ENCODE data around the gene TTBK2.
"Not testable (repeated sequence)": the region's sequence is repeated elsewhere in the genome, so short reads cannot be mapped to it uniquely, and the experiment has no call there.

TTBK2 gene

DNA sequence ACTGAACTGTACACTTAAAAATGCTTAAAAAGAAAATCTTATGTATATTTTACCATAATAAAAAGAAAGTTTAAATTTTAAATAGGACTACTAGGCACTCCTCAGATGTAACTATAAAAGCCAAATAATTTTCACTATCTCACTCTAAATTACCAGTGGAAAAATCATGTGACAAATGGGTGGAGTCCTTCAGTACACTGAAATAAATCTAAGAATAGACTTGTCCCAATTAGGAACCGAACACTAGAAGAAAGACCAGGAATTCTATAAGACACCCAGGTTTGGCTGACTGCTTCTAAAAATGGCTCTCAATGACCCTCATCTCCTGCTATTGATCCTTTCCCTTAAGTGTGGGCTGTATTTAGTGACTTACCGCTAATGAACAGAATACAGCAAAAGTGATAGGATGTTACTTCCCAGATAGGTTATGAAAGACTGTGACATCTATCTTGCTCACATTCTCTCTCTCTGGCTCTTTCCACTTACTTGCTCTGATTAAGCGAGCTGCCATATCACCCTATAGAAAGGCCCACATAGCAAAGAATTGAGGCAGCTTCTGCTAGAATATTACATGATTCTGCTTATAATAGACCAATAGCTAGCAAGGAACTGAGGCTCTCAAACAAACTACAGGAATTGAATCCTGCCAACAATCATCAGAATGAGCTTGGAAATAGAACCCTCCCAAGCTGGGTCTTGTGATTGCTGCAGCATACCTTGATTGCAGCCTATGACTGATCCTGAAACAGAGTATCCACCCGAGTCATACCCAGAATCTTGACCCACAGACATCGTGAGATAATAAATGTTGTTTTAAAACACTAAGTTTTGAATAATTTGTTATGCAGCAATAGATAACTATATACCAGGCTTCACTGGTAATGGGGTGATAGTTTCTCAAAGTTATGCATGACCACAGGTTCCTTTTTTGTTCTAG is 16.9 kb downstream of the TTBK2 start:
- DNase-seq (ENCODE audit: low spot score) = no peak

DNA sequence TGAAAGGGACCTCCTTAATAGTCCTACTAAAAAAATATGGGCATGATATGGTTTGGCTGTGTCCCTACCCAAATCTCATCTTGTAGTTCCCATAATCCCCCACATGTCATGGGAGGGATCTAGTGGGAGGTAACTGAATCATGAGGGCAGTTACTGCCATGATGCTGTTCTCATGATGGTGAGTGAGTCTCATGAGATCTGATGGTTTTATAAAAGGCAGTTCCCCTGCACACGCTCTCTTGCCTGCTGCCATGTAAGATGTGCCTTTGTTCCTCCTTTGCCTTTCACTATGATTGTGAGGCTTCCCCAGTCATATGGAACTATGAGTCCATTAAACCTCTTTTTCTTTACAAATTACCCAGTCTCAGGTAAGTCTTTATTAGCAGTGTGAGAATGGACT is 26.7 kb downstream of the TTBK2 start:
- DNase-seq (ENCODE audit: low spot score) = not testable (repeated sequence)

DNA sequence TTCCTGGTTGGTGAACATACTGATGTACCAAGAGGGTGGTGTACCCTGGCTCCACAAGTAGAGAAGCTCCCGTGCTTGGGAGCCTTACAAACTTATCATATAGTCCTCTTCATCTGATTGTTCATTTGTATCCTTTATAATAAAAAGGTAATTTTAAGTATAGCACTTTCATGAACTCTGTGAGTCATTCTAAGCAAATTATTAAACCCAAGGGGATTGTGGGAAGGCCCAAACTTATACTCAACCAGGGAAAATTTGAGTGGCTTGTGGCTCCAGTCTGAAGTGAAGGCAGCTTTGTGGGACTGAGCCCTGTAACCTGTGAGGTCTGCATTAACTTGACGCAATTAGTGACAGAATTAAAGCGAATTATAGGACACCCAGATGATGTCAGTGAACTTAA is 29.0 kb downstream of the TTBK2 start:
- no peak for DNase-seq (ENCODE audit: low spot score)

- DNase-seq (ENCODE audit: low spot score) = no peak
Observed at GRCh38 chr15:42890161-42890913, 30.2 kb downstream of the TTBK2 start.

- not testable (repeated sequence) for DNase-seq (ENCODE audit: low spot score)
Observed at GRCh38 chr15:42887384-42887783, 33.2 kb downstream of the TTBK2 start.

GRCh38 chr15:42880121-42880520 is 40.5 kb downstream of the TTBK2 start:
- no peak for DNase-seq (ENCODE audit: low spot score)

DNA sequence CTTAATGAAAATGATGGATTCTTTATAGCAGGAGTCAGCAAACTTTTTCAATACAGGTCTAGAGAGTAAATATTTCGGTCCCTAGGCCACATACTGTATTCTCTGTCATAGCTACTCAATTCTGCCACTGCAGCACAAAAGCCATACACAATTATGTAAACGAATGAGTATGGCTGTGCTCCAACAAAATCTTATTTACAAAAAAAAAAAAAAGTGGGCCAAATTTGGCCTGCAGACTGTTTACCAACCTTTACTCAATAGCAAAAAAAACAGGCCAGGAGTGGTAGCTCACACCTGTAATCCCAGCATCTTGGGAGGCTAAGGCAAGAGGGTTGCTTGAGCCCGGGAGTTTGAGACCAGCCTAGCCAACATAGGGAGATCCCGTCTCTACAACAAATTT is 41.1 kb downstream of the TTBK2 start:
- DNase-seq (ENCODE audit: low spot score) = no peak

DNA sequence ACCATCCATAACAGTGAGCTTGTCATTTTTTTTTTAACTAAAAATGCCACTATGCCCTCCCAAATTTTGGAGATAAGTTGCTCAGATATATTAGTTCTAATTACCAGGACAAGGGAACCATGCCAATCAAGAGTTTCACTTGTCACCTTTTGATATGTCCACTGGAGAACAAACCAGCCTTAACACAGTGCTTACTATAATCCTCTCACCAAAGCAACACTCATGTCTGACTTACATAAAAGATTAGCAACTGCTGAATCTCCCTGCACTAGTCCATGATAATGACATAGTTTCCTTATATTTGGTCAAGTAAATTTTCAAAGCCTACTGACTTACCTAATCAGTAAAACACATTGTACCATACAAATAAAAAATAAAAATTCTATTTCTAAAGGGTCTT is 44.4 kb downstream of the TTBK2 start:
- DNase-seq (ENCODE audit: low spot score) = no peak

GRCh38 chr15:42868683-42869082 is 51.9 kb downstream of the TTBK2 start:
- no peak for DNase-seq (ENCODE audit: low spot score)

GRCh38 chr15:42863572-42864239 is 56.9 kb downstream of the TTBK2 start:
- DNase-seq (ENCODE audit: low spot score) = no peak

GRCh38 chr15:42858999-42859789 is 61.4 kb downstream of the TTBK2 start:
- DNase-seq (ENCODE audit: low spot score) = no peak

DNA sequence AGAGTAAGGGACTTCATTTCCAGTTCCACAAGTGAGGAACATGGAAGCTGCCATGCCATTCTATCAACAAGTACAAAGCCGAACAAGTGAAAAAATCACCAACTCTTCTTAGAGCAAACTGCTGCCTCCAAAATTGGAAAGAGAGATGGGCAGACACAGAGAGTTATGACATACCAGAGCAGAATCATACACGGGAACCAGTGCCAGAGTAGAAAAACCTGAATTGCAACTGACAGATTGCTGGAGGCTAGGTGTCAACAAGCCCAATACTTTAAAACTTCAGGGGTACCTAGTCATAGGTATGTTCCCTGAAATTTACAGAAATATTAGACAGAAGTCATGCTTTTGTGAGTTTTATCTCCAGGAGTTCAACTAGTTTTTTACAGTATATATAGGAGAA is 62.0 kb downstream of the TTBK2 start:
- DNase-seq (ENCODE audit: low spot score) = no peak

GRCh38 chr15:42854576-42854975 is 66.0 kb downstream of the TTBK2 start:
- DNase-seq (ENCODE audit: low spot score) = no peak

DNA sequence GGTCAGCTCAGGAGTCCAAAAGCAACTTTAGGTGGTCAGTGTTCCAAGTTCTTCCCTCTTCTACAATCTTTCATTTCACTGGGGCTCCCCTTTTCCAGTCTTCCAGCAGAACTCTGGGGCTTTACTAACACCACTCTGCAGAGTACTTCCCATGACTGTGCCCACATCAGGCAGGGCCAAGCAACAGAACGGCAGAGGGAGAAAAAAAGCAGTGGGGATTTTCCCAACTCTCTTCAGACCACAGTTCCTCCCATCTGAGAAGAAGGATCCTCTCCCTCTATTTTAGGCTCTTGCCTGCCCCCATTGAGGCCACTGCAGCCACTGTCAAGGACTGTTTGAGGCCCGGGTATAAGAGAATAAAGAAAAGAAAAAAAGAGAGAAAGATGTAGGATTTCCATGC is 70.7 kb downstream of the TTBK2 start:
- DNase-seq (ENCODE audit: low spot score) = no peak

DNA sequence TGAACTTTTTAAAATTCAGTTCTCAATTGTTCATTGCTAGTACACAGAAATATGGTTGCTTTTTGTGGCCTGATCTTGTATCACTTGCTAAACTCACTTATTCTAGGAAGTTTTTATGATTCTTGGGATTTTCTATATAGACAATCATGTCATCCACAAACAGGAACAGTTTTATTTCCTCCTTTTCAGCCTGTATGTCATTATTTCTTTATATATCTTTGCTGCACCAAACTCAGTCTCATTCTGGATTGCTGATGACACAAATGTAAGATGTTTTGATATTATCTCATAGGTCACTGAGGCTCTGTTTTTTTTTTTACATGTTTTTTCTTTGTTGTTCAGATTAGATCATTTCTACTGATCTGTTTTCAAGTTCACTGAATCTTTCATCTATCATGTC is 71.7 kb downstream of the TTBK2 start:
- no peak for DNase-seq (ENCODE audit: low spot score)

DNA sequence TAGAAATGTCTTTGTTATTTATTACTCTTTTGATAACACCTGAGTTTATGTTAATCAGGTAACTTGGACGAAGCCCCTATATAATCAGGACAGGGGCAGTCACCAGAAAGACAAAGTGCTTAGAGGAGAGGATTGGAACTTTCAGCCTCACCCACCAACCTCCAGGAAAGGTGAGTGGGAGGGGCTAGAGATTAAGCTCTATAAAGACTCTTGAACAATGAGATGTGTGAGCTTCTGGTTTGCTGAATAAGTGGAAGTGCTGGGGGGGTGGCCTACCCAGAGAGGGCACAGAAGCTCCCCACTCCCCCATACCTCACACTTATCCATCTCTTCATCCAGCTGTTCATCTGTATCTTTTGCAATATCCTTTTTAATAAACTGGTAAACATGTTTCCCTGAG is 73.9 kb downstream of the TTBK2 start:
- no peak for DNase-seq (ENCODE audit: low spot score)

GRCh38 chr15:42845581-42845980 is 75.0 kb downstream of the TTBK2 start:
- no peak for DNase-seq (ENCODE audit: low spot score)

DNA sequence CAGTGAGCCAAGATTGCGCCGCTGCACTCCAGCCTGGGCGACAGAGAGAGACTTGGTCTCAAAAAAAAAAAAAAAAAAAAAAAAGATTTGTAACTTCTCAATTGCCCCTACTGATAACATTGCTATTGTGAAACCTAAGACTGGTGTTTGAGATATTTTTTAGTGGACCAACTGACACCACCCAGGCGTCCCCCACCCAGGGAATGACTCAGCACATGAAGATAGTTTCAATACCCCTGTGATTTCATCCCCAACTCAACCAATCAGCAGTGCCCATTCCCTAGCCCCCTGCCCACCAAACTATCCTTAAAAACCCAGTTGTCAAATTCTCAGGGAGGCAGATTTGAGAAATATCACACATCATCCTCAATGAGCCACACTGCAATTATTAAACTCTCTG is 76.9 kb downstream of the TTBK2 start:
- DNase-seq (ENCODE audit: low spot score) = no peak

- no peak for DNase-seq (ENCODE audit: low spot score)
Observed at GRCh38 chr15:42836251-42836650, 84.3 kb downstream of the TTBK2 start.

DNA sequence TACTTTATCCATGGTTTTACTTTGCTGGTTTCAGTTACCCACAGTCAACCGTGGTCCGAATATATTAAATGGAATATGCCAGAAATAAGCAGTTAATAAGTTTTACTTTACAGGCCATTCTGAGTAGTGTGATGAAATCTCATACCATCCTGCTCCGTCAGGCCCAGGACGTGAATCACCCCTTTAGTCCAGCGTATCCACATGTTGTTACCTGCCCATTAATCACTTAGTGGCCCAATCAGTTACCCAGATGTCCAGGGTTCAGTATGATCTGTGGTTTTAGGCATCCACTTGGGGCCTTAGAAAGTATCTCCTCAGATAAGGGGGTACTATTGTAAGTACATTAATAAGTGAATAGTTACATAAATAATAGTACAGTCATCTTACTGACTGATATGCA is 88.0 kb downstream of the TTBK2 start:
- no peak for DNase-seq (ENCODE audit: low spot score)

DNA sequence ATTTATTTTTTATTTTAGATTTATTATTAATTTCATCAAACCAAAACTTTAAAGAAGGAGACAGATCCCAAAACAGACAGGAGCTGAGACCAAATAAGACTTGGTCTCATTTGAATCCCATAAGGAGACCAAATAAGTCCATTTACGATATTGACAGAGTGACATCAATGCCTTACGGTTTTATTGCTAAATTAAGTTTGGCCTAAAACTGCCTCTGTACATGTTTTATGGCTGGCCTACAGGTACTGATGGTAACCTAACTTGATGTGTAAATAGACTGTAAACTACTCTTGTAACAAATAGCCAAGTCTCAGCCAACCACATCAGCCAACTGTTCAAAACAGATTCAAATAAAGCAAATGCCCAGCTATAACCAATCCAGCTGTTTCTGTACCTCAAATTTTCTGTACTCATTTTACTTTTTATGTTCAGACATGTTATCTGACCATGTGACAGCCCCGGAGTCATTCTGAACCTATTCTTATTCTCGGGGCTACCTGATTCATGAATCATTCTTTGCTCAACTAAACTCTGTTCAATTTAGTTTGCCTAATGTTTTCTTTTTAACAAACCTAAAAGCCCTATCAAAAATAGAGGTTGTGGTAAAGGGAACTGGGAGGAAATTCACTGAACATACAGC is 94.2 kb downstream of the TTBK2 start:
- DNase-seq (ENCODE audit: low spot score) = no peak
